ENCODE results near the gene DDX19B. TPM values are rescaled to one million over a fixed set of nuclear protein-coding genes. Genes with fewer than 3 reads are reported as not detected.

The DDX19B gene
- 27.8 to 31.5 TPM (median 28.6 TPM) in 5 replicates for total RNA-seq (2022; extraction: Qiagen RNA extraction)

GRCh38 chr16:70298988-70299938 lies at the start of gene DDX19B:
Gene DDX19B (plus strand): TSS chr16:70299186. CDS start chr16:70299298, 112 bp downstream.

DNA sequence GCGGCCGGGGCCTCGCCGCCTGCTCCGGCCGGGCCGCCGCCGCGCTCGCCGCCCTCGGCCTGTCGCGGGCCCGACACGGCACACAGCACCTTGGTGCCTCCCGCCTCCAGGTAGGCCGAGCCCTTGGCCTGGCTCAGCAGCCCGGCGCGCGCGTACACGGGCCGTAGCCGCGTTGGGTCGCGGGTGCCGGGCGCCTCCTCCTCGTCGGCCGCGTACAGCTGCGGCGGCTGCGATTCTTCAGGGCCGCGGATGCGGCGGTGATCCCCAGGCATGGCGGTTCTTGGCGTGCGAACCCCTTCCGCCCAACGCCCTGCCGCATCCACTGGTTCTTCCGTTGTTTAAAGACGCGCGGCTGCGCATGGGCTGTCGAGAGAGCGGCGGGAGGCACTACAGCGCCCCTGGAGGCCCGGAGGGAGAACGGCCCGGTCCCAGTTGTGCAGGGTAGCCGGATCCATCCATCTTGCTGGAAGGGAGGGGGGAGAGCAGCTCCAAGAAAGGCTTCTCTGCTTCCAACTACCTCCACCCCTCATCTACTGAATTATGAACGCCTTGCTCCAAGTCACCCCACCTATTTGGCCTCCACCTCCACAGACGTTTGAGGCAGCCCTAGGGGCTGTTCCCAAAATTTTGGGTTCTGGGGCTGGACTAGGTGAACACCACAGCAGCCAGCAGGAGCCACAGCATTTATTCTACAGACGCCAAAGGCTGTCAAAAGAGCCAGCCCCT lies 47.2 kb upstream of the DDX19B start, which contains the start of gene EXOSC6:
Gene EXOSC6 (minus strand): TSS at position 312 of the 726 bp plus-strand sequence. CDS start 40 bp downstream, at position 272.

DNA sequence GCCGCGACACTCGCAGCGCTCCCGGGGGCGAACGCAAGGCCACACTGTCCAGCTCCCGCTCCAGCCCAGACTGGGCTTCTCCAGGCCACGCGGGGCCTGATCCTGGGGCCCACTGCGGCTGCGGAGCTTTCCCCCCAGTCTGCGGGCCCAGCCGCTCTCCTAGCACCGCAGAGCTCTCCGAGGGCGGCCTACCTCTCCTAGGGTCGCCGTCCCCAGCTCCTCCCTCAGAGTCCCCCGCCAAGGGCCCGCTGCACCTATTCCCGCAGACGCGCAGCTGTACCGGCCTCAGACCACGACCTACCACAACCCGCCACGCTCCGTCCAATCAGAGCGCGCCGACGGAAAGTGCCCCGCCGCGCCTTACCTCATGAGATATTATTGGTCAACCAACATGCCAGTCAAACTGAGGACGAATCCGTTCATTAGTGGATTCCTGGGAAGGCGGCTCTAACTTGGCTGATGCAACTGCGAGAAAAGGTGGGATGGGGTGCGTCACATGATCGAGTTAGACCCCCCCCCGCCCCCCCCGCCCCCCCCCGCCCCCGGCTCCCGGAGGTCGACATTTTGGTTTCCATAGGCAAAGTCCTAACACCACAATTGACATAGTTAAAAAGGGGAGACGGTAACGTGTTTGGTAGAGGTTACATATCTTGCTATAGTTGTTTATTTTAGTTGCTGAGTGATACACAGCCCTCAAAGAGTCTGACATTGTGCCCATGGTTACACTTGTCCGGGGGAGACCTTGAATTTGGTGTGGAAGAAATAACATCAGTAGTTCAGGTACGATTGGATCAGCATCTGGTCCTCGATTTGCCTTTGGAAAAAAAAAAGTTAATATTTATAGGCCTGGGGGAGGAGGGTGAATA lies 9.5 kb upstream of the DDX19B start, which contains the start of gene AARS1:
Gene AARS1 (minus strand): TSS at position 278 of the 866 bp plus-strand sequence. CDS start 6,743 bp downstream, outside the sequence.

Other genes starting within 250 kb of the DDX19B start
- 12.7 to 19.3 TPM (median 17.2 TPM) in 5 replicates for gene PDPR, start 184.9 kb upstream of the DDX19B start, total RNA-seq (2022; extraction: Qiagen RNA extraction)
- 0.02 to 0.13 TPM (median 0.08 TPM) in 4 of 5 replicates, not detected in the other for gene CLEC18C, start 125.4 kb upstream of the DDX19B start, total RNA-seq (2022; extraction: Qiagen RNA extraction)
- 13.8 to 17.1 TPM (median 15.7 TPM) in 5 replicates for gene EXOSC6, start 47.2 kb upstream of the DDX19B start, total RNA-seq (2022; extraction: Qiagen RNA extraction)
- 79.7 to 107 TPM (median 97.3 TPM) in 5 replicates for gene AARS1, start 9.7 kb upstream of the DDX19B start, total RNA-seq (2022; extraction: Qiagen RNA extraction)
- 36.4 to 43.8 TPM (median 41.7 TPM) in 5 replicates for gene DDX19A, start 47.7 kb downstream of the DDX19B start, total RNA-seq (2022; extraction: Qiagen RNA extraction)
- 18.2 to 26.7 TPM (median 22.0 TPM) in 5 replicates for gene ST3GAL2, start 139.9 kb downstream of the DDX19B start, total RNA-seq (2022; extraction: Qiagen RNA extraction)
- gene FCSK, start 155.4 kb downstream of the DDX19B start, total RNA-seq (2022; extraction: Qiagen RNA extraction), result 3.3 to 5.7 TPM (median 4.5 TPM) in 5 replicates
- gene COG4, start 224.4 kb downstream of the DDX19B start, total RNA-seq (2022; extraction: Qiagen RNA extraction), result 25.6 to 31.7 TPM (median 30.7 TPM) in 5 replicates
- gene SF3B3, start 224.6 kb downstream of the DDX19B start, total RNA-seq (2022; extraction: Qiagen RNA extraction), result 134 to 241 TPM (median 203 TPM) in 5 replicates

Data from A549 treated with dexamethasone at 1 μM for 4 hours (cell line).